Effector memory CD4-positive, alpha-beta T cell (primary cell): ENCODE results near the gene ZNF716.
"Not testable (repeated sequence)": the region's sequence is repeated elsewhere in the genome, so short reads cannot be mapped to it uniquely, and the experiment has no call there.

Experiments used
- DNase-seq, 3 donors: peaks; one replicate each; pipeline ENCODE4 v3.0.0-alpha.2; 2020
- H3K27ac ChIP-seq: 2 replicates; pipeline ENCODE4 v1.7.0; 2013; ENCODE audit warnings: mild to moderate bottlenecking, low read length, moderate library complexity; ENCODE audit not compliant: insufficient read depth, poor library complexity, severe bottlenecking
- H3K27me3 ChIP-seq: replicated peaks from 2 replicates; pipeline ENCODE4 v1.7.0; 2013; ENCODE audit warnings: mild to moderate bottlenecking, low read length; ENCODE audit not compliant: insufficient read depth, control insufficient read depth, poor library complexity, severe bottlenecking
- H3K36me3 ChIP-seq: 2 replicates; pipeline ENCODE4 v1.7.0; 2013; ENCODE audit warnings: mild to moderate bottlenecking, low read length, moderate library complexity; ENCODE audit not compliant: control insufficient read depth, insufficient read depth
- H3K4me1 ChIP-seq: 2 replicates; pipeline ENCODE4 v1.7.0; 2013; ENCODE audit warnings: low read length, mild to moderate bottlenecking; ENCODE audit not compliant: control insufficient read depth, insufficient read depth, poor library complexity, severe bottlenecking
- H3K4me3 ChIP-seq: 2 replicates; pipeline ENCODE4 v1.7.0; 2013; ENCODE audit warnings: low read length, low read depth, mild to moderate bottlenecking; ENCODE audit not compliant: insufficient read depth, poor library complexity, severe bottlenecking
- H3K9me3 ChIP-seq: 2 replicates; pipeline ENCODE4 v1.7.0; 2013; ENCODE audit warnings: mild to moderate bottlenecking, low read length, moderate library complexity; ENCODE audit not compliant: control insufficient read depth

Gene ZNF716

GRCh38 chr7:57480304-57480703 is 30.3 kb downstream of the ZNF716 start:
- H3K9me3 ChIP-seq, DNase-seq, H3K36me3 ChIP-seq, H3K27me3 ChIP-seq, H3K4me1 ChIP-seq, H3K4me3 ChIP-seq, H3K27ac ChIP-seq: not testable (repeated sequence)

- not testable (repeated sequence) for H3K4me3 ChIP-seq, H3K36me3 ChIP-seq, H3K4me1 ChIP-seq, DNase-seq, H3K27me3 ChIP-seq, H3K27ac ChIP-seq
- peaks cover 14% of the 10 kb centered on the region for H3K9me3 ChIP-seq
Observed at GRCh38 chr7:57485022-57485421, 35.0 kb downstream of the ZNF716 start.

DNA sequence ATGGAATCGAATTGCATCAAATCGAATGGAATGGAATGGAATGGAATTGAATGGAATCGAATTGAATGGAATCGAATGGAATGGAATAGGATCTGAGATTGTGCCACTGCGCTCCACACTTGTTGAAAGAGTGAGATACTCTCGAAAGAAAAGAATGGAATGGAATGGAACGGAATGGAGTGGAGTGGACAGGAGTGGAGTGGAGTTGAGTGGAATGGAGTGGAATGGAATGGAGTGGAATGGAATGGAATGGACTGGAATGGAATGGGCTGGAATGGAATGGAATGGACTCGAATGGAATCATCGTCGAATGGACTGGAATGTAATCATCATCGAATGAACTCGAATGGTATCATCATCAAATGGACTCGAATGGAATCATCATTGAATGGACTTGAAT is 38.0 kb downstream of the ZNF716 start:
- Histone ChIP-seq H3K27ac (no peak overlapping the region), H3K36me3 (no peaks in the 10 kb centered on the region), H3K9me3 (peaks cover 21% of the 10 kb centered on the region), H3K4me1 (no peaks in the 10 kb centered on the region), H3K27me3 (no peaks in the 10 kb centered on the region), H3K4me3 (no peak overlapping the region)
- no peak for DNase-seq

- H3K4me1 ChIP-seq, H3K4me3 ChIP-seq, DNase-seq, H3K27ac ChIP-seq, H3K27me3 ChIP-seq, H3K36me3 ChIP-seq: not testable (repeated sequence)
- H3K9me3 ChIP-seq: peaks cover 15% of the 10 kb centered on the region
Observed at GRCh38 chr7:57495111-57495510, 45.1 kb downstream of the ZNF716 start.

- Histone ChIP-seq H3K4me1 (no peaks in the 10 kb centered on the region), H3K4me3 (no peak overlapping the region), H3K36me3 (no peaks in the 10 kb centered on the region), H3K27me3 (no peaks in the 10 kb centered on the region), H3K9me3 (peaks cover 14% of the 10 kb centered on the region), H3K27ac (no peak overlapping the region)
- DNase-seq: no peak
Observed at GRCh38 chr7:57496395-57496794, 46.4 kb downstream of the ZNF716 start.

DNA sequence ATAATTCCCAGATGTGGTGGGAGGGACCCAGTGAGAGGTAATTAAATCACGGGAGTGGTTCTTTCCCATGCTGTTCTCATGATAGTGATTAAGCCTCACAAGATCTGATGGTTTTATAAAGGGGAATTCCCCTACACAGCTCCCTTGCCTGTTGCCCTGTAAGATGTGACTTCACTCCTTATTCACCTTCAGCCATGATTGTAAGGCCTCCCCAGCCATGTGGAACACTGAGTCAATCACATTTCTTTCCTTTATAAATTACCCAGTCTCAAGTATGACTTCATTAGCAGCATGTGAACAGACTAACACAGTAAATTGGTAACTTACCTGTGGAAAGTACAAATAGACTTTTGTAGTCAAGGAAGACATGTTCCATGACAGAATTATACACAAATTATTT is 55.2 kb downstream of the ZNF716 start:
- Histone ChIP-seq H3K4me1 (no peaks in the 10 kb centered on the region), H3K9me3 (no peaks in the 10 kb centered on the region), H3K27me3 (no peaks in the 10 kb centered on the region), H3K4me3 (no peak overlapping the region), H3K36me3 (no peaks in the 10 kb centered on the region), H3K27ac (no peak overlapping the region)
- no peak for DNase-seq
